GM19351 (cell line): ENCODE results near the gene TLX3.
A peak's percentile ranks its signal among the peaks of the same experiment; 100 is the strongest.
"Not testable (repeated sequence)": the region's sequence is repeated elsewhere in the genome, so short reads cannot be mapped to it uniquely, and the experiment has no call there.

Source experiments
- ATAC-seq: cut with Tn5 transposase; IDR thresholded peaks from one replicate; pipeline ENCODE4 v1.9.1; 2021; ENCODE audit warnings: mild to moderate bottlenecking, moderate library complexity; ENCODE audit not compliant: unreplicated experiment

Gene TLX3

GRCh38 chr5:171308453-171309275 lies at the start of gene TLX3:
TSS of gene TLX3 (plus strand) at chr5:171309248. CDS start at chr5:171309366, 118 bp downstream.
- ATAC-seq: no peak

GRCh38 chr5:171261361-171261760 lies 47.7 kb upstream of the TLX3 start:
- ATAC-seq: no peak

GRCh38 chr5:171261904-171262303 lies 47.1 kb upstream of the TLX3 start:
- no peak for ATAC-seq

GRCh38 chr5:171263181-171263580 lies 45.9 kb upstream of the TLX3 start:
- ATAC-seq: no peak

GRCh38 chr5:171264843-171265242 lies 44.2 kb upstream of the TLX3 start:
- ATAC-seq: no peak

GRCh38 chr5:171268700-171269620 lies 40.1 kb upstream of the TLX3 start:
- ATAC-seq: no peak

GRCh38 chr5:171269717-171270116 lies 39.3 kb upstream of the TLX3 start:
- ATAC-seq: no peak

GRCh38 chr5:171270136-171270535 lies 38.9 kb upstream of the TLX3 start:
- no peak for ATAC-seq

GRCh38 chr5:171271798-171272197 lies 37.2 kb upstream of the TLX3 start:
- no peak for ATAC-seq

GRCh38 chr5:171272996-171273970 lies 35.8 kb upstream of the TLX3 start:
- ATAC-seq: peak; percentile 67

GRCh38 chr5:171275841-171276544 lies 33.1 kb upstream of the TLX3 start:
- no peak for ATAC-seq

GRCh38 chr5:171283753-171284152 lies 25.3 kb upstream of the TLX3 start:
- ATAC-seq: no peak

- no peak for ATAC-seq
Measured at GRCh38 chr5:171285465-171285864, 23.6 kb upstream of the TLX3 start.

- no peak for ATAC-seq
Measured at GRCh38 chr5:171288066-171288465, 21.0 kb upstream of the TLX3 start.

GRCh38 chr5:171291371-171291770 lies 17.7 kb upstream of the TLX3 start:
- ATAC-seq: no peak

GRCh38 chr5:171295299-171295698 lies 13.7 kb upstream of the TLX3 start:
- no peak for ATAC-seq

- no peak for ATAC-seq
Measured at GRCh38 chr5:171295801-171296200, 13.2 kb upstream of the TLX3 start.

GRCh38 chr5:171297941-171298340 lies 11.1 kb upstream of the TLX3 start:
- ATAC-seq: not testable (repeated sequence)

GRCh38 chr5:171299228-171299627 lies 9.8 kb upstream of the TLX3 start:
- ATAC-seq: no peak

GRCh38 chr5:171299851-171300250 lies 9.2 kb upstream of the TLX3 start:
- no peak for ATAC-seq
